Raji (cell line): Measurements from ENCODE around the gene IQCB1.
A peak's percentile ranks its signal among the peaks of the same experiment; 100 is the strongest.

Source experiments
- POLR2A ChIP-seq: IDR thresholded peaks from 2 replicates; pipeline ENCODE4 v1.6.1; 2011; ENCODE audit warnings: low read depth, low read length, control low read depth; ENCODE audit not compliant: insufficient read depth

IQCB1 gene

DNA sequence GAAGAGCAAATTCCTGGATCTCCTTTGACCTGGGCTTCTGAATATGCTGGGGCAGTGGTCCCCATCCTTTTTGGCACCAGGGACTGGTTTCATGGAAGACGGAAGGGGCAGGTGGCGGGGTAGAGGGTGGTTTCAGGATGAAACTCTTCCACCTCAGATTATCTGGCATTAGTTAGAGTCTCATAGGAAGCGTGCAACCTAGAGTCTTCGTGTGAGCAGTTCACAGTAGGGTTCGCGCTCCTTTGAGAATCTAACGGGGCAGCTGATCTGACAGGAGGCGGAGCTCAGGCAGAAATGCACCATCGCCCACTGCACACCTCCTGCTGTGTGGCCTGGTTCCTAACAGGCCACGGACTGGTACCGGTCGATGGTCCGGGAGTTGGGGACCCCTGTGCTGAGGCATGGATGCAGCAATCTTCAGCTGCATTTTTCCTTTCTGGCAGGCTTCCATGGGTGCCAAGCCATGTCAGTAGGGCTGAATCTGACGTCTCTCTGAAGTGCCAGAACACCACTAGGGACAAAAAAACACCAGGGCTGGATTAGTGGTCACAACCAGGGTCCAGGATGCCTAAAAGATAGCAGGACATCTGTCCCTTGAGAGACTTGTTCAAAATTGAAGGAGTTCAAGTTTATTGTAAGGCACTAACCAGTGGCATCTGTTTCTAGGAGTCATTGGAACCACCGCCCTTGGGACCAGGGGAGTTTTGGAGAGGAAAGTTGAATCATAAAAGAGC, 76.9 kb downstream of the IQCB1 start:
- no peak for TF ChIP-seq POLR2A

DNA sequence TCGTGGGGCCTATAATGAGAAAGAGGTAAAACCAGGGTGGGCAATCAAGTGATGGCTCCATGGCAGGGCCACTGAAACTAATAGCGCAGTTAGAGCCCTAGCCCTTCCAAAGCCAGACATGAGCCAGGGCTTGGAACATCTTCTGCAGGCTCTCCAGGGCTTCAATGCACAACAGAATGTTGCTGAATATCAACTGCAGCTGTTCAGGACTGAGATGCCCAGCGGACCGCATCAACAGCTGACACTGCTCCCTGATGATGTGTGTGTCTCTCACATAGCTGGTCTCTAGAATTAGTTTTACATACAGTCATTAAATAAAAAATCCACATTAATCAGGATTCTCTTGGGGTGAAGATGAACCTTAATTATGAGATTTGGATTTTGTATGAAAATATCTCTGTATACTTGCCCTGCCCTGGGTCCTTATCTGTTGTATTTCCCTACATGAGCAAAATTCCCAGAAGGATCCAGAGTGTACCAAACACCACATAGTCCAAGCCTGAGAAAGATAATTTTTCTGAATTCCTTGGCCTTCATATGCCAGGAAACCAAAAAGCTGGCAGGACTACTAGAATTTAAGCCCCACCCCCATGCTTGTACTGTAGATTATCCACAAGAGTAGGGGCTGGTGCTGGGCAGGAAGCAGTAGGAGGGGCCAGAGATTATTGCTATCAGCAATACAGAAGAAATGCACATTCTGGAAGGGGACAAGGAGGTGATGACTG, 77.6 kb downstream of the IQCB1 start:
- no peak for TF ChIP-seq POLR2A

DNA sequence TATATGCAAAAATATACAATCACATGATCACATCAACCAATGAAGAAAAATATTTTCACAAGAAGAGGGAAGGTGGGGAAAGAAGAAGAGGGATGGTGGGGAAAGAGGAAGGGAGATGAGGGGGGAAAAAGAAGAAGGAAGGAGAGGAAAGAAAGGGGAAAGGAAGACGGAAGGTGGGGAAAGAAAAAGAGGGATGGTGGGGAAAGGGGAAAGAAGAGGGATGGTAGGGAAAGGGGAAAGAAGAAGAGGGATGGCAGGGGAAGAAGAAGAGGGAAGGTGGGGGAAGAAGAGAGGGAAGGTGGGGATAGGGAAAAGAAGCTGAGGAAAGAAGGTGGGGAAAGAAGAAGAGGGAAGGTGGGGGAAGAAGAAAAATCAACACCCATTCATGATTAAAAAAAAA, 82.1 kb downstream of the IQCB1 start:
- no peak for TF ChIP-seq POLR2A

DNA sequence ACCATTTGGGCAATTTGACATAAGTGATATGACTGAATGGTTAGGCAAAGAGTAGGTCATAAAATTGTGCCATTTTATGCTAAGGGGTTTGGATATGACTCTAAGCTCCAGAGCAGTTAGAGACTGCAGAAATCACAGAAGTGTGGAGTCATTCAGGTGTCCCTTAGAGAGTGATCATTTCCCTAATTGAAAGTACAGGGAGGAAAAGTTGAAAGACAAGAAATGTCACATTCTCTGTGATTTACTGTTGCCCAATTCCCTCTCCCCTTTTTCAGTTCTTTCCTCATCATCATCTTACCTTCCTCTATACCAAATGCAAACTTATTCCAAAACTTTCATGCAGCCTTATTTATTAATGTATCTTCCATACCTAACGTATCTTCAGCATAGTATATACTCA, 82.6 kb downstream of the IQCB1 start:
- TF ChIP-seq POLR2A: no peak

DNA sequence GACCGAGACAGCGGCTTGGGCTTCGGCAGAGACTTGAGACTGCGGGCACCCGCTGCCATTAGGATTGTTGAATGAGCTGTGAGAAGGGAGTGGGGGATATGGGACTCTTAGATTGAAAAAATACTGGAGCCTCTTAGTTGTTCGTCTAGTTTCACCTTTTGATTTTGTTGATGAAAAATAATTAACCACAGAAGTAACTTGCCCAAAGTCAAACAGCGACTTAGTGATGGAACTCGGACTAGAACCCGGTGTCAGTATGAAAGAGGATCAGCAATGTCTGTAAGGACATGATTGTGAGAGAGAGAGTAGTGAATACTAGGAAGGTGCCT, 84.8 kb downstream of the IQCB1 start:
- TF ChIP-seq POLR2A: no peak

DNA sequence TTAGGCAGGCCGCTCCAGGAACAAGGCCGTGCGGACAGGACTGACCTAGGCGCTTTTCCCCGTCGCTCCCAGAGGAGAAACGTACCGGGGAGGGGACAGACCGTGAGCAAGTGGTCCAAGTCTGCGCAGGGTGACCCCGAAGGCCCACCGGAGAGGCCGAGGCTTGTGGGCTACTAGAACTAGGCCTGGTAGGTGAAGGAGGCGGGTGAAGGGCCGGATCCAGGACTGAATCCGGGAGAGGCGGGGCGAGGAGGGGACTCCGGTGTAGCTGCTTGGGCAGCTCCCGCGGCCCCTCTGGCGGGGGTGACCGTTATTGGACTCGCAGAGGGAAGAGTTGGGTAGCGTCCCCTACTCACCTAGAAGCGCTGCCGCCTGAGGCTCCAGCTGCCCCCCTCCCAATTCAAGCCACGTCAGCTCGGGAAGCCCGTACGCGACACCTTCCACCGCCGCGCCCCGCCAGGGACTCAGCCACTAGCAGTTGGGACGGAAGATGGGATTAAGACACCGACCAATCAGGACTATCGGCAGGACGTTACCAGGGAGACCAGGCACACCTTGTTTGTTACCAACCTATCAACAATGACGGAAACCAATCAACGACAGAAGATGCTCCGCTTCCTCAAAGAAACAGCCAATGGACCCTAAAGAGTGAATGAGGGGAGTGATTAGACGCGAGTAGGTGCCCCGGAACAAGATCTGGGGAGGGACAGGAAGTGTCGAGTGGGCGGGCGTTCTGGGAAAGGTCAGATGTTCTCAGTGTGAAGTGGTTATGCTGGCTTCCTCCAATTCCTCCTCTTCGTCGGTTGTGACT, 85.4 kb downstream of the IQCB1 start, which contains the start of gene GOLGB1:
TSS of gene GOLGB1 (minus strand) at position 466 of the 811 bp plus-strand sequence. CDS start 18,770 bp downstream, outside the sequence.
- peak; percentile 96 for TF ChIP-seq POLR2A

DNA sequence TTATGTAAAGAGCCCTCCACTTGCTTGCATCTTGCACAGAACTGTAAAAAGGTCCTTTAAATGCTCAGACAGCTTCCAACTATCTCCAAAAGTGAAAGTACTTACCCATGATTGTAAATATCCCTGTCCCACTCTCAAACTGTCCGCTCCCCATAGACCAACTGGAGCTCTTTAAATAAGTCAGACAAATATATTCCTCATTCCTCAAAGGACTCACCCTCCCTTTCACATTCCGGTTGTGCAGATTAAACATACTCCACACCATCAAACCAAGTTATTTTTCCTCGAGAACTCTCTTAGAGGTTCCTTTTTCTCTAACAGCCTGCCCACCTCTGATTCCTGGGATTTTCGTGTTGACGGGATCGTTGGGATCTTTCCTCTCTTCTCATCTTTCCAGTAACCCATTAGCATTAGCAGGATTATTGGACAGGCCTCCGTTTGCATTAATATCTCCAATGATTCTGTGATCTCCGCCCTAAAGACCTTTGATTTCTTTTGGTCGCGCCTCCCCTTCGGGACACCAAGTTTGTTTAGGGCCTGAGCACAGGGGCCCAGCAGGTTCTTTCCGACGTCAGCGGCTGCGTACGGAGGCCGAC, 86.1 kb downstream of the IQCB1 start:
- no peak for TF ChIP-seq POLR2A

DNA sequence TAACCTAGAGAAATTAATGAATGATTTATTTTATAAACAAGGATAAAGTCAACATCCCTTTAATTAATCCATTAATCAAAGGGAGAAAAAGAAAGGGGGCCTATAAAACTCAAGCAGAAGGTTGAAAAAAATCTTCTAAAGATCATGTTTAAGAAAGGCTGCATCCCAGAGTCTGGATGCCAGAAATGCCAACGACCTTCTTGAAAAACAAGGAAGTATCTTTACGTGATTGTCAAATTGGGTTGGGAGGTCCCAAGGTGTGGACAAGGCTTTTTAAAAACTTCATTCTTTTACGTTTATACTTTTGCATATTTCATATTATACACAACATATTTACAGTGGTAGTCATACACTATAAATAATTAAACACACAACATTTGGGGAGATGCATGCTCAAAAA, 86.9 kb downstream of the IQCB1 start:
- TF ChIP-seq POLR2A: no peak

DNA sequence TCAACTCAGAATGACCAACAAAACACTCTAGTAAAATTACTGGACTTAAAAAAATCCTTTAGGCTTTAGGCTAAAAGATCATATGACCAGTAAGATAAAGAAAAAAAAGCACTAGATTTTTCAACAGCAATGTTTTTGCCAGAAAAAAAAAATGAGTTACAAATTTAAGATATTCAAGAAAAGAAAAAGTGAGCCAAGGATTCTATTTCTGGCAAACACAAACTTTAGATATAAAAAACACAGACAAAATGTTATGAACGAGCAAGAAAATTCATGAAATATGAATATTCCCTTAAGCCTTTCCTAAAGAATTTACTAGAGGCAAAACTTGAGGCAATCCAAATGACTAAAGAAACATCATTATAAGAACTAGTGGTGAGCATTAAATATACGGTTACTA, 94.0 kb downstream of the IQCB1 start:
- TF ChIP-seq POLR2A: no peak

DNA sequence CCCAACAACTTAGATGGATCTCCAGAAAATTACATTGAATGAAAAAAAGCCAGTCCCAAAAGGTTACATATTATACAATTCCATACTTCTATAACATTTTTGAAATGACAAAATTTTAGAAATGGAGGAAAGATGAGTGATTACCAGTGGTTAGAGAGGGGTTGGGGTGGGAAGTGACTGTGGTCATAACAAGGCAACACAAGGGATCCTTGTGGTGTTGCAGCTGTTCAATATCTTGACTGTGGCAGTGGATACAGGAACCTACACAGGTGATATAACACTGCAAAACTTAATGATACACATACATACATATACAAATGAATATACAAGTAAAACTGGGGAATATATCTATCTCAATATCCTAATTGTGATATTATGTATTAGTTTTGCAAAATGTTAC, 95.0 kb downstream of the IQCB1 start:
- TF ChIP-seq POLR2A: no peak

DNA sequence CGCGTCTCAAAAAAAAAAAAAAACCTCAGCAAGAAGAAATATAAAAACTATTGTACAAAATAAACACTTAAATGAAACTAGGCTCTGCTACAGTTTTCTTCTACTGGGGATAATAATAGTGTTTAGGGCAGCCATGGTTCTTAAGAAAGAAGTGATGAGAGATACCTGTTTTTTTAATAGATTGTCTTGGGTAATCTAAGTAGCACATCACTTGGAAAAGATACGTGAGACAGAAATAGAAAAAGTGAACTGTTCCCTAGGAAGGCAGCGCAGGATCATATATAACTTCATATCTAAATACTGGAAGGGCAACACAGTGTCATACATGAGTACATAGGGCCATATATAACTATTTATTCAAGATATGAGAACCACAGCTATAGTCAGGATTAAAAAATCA, 97.2 kb downstream of the IQCB1 start:
- no peak for TF ChIP-seq POLR2A

DNA sequence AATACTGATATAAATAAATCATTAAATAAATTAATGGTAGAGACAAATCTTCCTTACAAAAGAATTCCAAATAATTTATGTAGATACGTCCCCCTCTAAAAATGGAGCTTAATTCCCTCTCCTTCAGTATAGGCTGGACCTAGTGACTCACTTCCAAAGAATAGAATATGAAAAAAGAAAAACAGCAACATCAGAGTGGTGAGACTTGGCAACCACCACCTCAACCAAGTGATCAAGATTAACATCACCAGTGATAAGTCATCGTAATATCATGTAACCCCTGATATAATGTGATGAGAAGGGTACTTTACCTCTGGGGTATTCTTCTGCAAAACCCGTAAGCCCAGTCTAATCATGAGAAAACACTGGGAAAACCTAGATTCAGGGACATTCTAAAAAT, 98.7 kb downstream of the IQCB1 start:
- no peak for TF ChIP-seq POLR2A

DNA sequence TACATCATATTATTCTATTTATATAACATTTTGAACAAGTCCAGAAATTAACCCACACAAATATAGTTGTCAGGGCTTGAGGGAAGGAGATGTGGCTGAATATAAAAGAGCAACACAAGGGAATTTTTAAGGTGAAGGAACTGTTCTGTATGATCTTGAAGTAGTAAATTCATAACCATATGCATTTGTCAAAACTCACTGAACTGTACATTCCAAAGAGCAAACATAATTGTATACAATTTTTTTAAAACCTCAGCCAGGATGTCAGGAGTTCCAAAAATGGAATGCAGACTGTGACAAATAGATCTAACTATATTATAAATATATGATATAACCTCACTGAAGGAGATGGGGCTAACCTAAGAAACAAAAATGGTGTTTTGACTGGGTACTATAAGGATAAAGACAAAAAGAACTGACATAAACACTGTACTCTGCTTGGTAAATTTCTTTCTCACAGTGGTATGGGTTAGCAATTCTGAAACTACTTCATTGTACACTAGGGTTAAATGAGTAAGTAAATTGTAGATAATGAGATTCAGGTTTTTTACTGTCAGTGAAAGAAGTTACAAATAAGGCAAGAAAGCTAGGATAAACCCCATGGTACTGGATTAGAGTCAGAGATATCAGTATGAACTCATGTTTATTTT, 99.7 kb downstream of the IQCB1 start:
- TF ChIP-seq POLR2A: no peak

DNA sequence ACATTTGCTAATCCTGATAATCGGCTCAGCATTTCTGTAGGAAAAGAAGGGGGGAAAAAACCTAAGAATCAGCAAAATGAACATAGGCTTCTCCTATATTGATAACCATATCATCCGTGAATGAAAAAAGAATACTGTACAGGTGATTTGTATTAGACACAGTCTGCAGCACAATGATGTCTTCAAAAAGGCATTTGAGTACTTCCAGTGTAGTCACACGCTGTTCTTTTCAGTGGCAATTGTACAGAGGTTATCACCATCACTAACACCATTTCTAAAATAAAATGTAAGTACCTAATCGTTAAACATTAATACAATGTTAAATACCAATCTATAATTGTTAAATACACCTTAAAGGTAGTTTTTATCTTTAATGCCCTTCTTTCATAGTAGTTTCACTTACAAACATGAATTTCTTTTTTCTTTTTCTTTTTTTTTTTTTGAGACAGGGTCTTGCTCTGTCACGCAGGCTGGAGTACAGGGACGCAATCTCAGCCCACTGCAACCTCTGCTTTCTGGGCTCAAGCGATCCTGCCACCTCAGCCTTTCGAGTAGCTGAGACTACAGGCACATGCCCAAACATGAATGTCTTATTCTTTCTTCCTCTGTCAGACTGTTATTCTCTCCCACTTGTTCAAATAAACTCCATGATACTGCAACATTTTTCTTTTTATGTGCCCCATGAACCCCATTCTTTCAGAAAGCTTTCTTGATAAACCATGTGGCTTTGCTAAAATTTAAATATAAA, 103.7 kb downstream of the IQCB1 start:
- TF ChIP-seq POLR2A: no peak
